ENCODE measurements around the gene ZNF485. TPM values are rescaled to one million over a fixed set of nuclear protein-coding genes. Genes with fewer than 3 reads are reported as not detected.

The ZNF485 gene
- polyA plus RNA-seq, 1 of the 3 experiments (the other 2 are of a cell fraction) = 3.0 TPM

DNA sequence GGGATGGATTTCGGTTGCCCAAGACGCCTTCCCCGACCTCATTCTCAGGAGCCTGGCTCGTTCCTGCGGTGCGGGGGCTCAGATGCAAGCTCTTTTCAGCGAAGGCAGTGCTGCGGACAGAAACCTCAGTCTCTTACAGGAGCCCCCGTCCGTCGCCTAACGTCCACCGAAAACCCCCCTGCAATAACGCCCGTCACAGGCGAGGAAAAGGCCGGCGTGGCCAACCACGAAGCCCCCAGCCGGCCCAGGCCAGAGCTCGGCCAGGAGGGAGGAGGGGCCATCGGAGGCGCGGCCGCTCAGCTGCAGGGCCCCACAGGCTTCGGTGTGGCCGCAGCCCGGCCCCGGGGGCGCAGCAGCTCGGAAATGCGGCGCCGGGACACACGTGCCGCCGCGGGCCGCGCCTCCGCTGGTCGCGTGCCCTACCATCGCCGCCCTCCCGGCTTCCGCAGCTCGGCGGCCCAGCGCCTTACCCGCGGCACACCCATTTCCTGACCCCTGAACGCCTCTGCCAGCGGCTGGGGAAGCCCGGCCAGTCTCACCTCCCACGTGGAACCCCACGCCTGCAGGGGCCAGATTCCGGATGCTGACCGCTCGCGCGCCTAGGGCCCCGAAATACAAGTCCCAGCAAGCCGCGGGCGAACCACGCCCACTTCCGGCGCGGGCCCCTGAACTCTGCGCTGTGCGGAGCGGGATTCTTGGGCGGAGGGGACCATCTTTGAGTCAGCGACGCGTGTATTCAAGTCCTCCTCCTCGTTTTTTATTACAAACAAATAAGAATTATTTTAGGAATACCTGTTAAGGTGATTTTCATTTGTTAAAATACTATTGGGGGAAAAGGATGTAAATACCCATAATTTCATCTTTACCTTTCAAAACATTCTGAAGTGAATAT lies 32.0 kb upstream of the ZNF485 start, which contains the start of gene ZNF239:
Gene ZNF239, minus strand, starts transcription at position 616 of the 892 bp plus-strand sequence. CDS start 16,537 bp downstream, outside the sequence.
- POLR2A ChIA-PET = interaction anchor here (1.0 kb wide), 2 partner anchors 12 to 75 kb away, joined by 3 to 6 read pairs; partner anchors contain the start of gene ZNF32
- no peaks in the 10 kb centered on the region; the same call in 1 of the 2 replicates for H3K27me3 ChIP-seq (ENCODE audit: insufficient read depth)
- peak; percentile 89 for TF ChIP-seq GABPA (IDR thresholded peaks at IDR 0.05; ENCODE audit: low read depth)
- TF ChIP-seq, protein P1, sequence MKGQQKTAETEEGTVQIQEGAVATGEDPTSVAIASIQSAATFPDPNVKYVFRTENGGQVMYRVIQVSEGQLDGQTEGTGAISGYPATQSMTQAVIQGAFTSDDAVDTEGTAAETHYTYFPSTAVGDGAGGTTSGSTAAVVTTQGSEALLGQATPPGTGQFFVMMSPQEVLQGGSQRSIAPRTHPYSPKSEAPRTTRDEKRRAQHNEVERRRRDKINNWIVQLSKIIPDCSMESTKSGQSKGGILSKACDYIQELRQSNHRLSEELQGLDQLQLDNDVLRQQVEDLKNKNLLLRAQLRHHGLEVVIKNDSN (IDR thresholded peaks at IDR 0.05; ENCODE audit: borderline replicate concordance, low read depth) = peak; percentile 60
- no peak for TF ChIP-seq NRF1 (IDR thresholded peaks at IDR 0.05; ENCODE audit: low read depth, low read length)
- TF ChIP-seq, protein P2, sequence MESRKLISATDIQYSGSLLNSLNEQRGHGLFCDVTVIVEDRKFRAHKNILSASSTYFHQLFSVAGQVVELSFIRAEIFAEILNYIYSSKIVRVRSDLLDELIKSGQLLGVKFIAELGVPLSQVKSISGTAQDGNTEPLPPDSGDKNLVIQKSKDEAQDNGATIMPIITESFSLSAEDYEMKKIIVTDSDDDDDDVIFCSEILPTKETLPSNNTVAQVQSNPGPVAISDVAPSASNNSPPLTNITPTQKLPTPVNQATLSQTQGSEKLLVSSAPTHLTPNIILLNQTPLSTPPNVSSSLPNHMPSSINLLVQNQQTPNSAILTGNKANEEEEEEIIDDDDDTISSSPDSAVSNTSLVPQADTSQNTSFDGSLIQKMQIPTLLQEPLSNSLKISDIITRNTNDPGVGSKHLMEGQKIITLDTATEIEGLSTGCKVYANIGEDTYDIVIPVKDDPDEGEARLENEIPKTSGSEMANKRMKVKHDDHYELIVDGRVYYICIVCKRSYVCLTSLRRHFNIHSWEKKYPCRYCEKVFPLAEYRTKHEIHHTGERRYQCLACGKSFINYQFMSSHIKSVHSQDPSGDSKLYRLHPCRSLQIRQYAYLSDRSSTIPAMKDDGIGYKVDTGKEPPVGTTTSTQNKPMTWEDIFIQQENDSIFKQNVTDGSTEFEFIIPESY (IDR thresholded peaks at IDR 0.05; ENCODE audit: borderline replicate concordance, low read depth) = no peak
- TF ChIP-seq ELF1 (IDR thresholded peaks at IDR 0.05) = peak; percentile 43; the same call in 1 of the 2 replicates
- TF ChIP-seq SIN3A (IDR thresholded peaks at IDR 0.05; ENCODE audit: borderline replicate concordance, low read depth, low read length) = peak; percentile 66; the same call in 1 of the 2 replicates
- TF ChIP-seq, protein P3, sequence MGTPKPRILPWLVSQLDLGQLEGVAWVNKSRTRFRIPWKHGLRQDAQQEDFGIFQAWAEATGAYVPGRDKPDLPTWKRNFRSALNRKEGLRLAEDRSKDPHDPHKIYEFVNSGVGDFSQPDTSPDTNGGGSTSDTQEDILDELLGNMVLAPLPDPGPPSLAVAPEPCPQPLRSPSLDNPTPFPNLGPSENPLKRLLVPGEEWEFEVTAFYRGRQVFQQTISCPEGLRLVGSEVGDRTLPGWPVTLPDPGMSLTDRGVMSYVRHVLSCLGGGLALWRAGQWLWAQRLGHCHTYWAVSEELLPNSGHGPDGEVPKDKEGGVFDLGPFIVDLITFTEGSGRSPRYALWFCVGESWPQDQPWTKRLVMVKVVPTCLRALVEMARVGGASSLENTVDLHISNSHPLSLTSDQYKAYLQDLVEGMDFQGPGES (IDR thresholded peaks at IDR 0.05; ENCODE audit: low read depth, low read length) = no peak
- TF ChIP-seq, protein P4, sequence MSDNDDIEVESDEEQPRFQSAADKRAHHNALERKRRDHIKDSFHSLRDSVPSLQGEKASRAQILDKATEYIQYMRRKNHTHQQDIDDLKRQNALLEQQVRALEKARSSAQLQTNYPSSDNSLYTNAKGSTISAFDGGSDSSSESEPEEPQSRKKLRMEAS (IDR thresholded peaks at IDR 0.05; ENCODE audit: low read depth) = peak; percentile 99
- TF ChIP-seq POLR2AphosphoS5 (IDR thresholded peaks at IDR 0.05; ENCODE audit: low read depth, low read length) = peak; percentile 77
- TF ChIP-seq EZH2phosphoT487 (IDR thresholded peaks at IDR 0.05; ENCODE audit: borderline replicate concordance, low read depth) = no peak
- TF ChIP-seq EP300 (IDR thresholded peaks at IDR 0.05; ENCODE audit: borderline replicate concordance in 1 of 2, low read depth in 1 of 2, low read length in 1 of 2) = peak in 1 of 2 experiments; percentile 19; a peak in 1 of 4 replicates
- TF ChIP-seq TEAD4 (IDR thresholded peaks at IDR 0.05; ENCODE audit: borderline replicate concordance, insufficient read depth) = 0 out of 2 replicates have a peak, but pooled peaks have one; percentile 36
- peak; percentile 76 for TF ChIP-seq YY1 (IDR thresholded peaks at IDR 0.05; ENCODE audit: low read depth)
- no peak for TF ChIP-seq RCOR1 (IDR thresholded peaks at IDR 0.05; ENCODE audit: low read length)
- no peak for TF ChIP-seq FOSL2 (IDR thresholded peaks at IDR 0.05; ENCODE audit: borderline replicate concordance, low read depth)
- no peak for TF ChIP-seq FOXM1 (IDR thresholded peaks at IDR 0.05; ENCODE audit: low read depth)
- no peak for TF ChIP-seq MEF2A (IDR thresholded peaks at IDR 0.05; ENCODE audit: borderline replicate concordance, low read depth)
- no peak for TF ChIP-seq NFIC (IDR thresholded peaks at IDR 0.05; ENCODE audit: borderline replicate concordance)
- no peak for TF ChIP-seq TCF12 (IDR thresholded peaks at IDR 0.05)
- TF ChIP-seq RFX5 (IDR thresholded peaks at IDR 0.05; ENCODE audit: low read length) = no peak
- TF ChIP-seq MXI1 (IDR thresholded peaks at IDR 0.05; ENCODE audit: low read depth, low read length) = peak; percentile 98
- TF ChIP-seq, protein P5, sequence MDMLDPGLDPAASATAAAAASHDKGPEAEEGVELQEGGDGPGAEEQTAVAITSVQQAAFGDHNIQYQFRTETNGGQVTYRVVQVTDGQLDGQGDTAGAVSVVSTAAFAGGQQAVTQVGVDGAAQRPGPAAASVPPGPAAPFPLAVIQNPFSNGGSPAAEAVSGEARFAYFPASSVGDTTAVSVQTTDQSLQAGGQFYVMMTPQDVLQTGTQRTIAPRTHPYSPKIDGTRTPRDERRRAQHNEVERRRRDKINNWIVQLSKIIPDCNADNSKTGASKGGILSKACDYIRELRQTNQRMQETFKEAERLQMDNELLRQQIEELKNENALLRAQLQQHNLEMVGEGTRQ (IDR thresholded peaks at IDR 0.05; ENCODE audit: borderline replicate concordance, low read depth, low read length) = no peak
- no peak for TF ChIP-seq FOXJ3 (CRISPR knock-in tag; IDR thresholded peaks at IDR 0.05)
- TF ChIP-seq JUND (IDR thresholded peaks at IDR 0.05) = no peak
- no peak for TF ChIP-seq RAD21 (IDR thresholded peaks at IDR 0.05; ENCODE audit: low read length)
- peak; percentile 61; the same call in 1 of the 2 replicates for TF ChIP-seq TAF1 (IDR thresholded peaks at IDR 0.05; ENCODE audit: borderline replicate concordance, low read depth, low read length)

More for the DNA sequence above, 32.0 kb upstream of the ZNF485 start, which contains the start of gene ZNF239:
- Histone ChIP-seq H3K9me2 (no peaks in the 10 kb centered on the region), H3K27ac (ENCODE audit: low read depth in 2 of 2, low read length in 1 of 2) (peak within 1 kb of the TSS in 1 of 2 experiments; percentile 62; a peak in 3 of 4 replicates), H3K4me3 (ENCODE audit: low read depth in 2 of 2, low read length in 1 of 2) (peak within 1 kb of the TSS; percentile 64 to 73), H4K20me1 (ENCODE audit: insufficient read depth) (no peaks in the 10 kb centered on the region), H3K4me1 (ENCODE audit: control insufficient read depth in 1 of 2, insufficient read depth in 2 of 2, low read depth in 1 of 2, low read length in 1 of 2) (peaks cover 0 to 7% of the 10 kb centered on the region in 2 experiments; a peak in 2 of 4 replicates), H2AFZ (ENCODE audit: low read depth) (peak within 1 kb of the TSS; percentile 99), H3K4me2 (peak within 1 kb of the TSS; percentile 93), H3F3A (replicated peaks; ENCODE audit: insufficient read depth) (no peaks in the 10 kb centered on the region), H3K9me3 (no peaks in the 10 kb centered on the region), H3K79me2 (ENCODE audit: insufficient read depth) (no peaks in the 10 kb centered on the region), H3K36me3 (replicated peaks in 1 of 2; ENCODE audit: control insufficient read depth in 1 of 2, insufficient read depth in 2 of 2, low read length in 1 of 2) (peaks cover 8 to 24% of the 10 kb centered on the region in 2 experiments), H3K9ac (peak within 1 kb of the TSS; percentile 64)
- 6% methylated on average over 38 of the region's 78 CpGs for WGBS (ENCODE audit: low lambda C conversion rate)
- CTCF ChIA-PET = interaction anchor here (1.3 kb wide), 1 partner anchor 21 kb away, joined by 3 read pairs; no protein-coding TSS in a partner anchor
- peak; percentile 91 for DNase-seq
